Measurements from ENCODE around the gene FAM135A. TPM values are rescaled to one million over a fixed set of nuclear protein-coding genes. Genes with fewer than 3 reads are reported as not detected.
"Not testable (repeated sequence)": the region's sequence is repeated elsewhere in the genome, so short reads cannot be mapped to it uniquely, and the experiment has no call there.

Gene FAM135A
- total RNA-seq, 1 donor: 16.3 TPM

DNA sequence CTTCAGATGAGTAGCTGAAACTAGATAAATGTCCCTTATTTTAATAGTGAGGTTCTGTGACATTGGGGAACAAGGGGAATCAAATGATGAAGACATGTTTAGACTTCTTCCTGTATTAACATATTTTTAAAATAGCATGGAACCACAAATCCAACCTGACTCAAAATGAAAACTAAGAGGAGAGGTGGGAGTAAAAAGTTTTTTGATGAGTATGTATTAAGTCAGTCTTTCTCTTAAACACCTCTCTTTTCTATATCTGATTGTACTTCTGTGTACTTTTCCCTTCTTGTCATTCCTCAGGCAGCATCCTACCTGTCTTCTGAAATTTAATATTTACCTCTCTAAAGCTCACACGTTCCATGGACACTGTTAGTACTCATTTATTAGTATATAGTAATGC lies 144.7 kb downstream of the FAM135A start:
- no peaks in the 10 kb centered on the region for H4K20me1 ChIP-seq (ENCODE audit: insufficient read depth, low read length)
- H3K4me2 ChIP-seq (ENCODE audit: insufficient read depth, low read length): no peak overlapping the region
- no peak overlapping the region for H3K4me3 ChIP-seq (ENCODE audit: insufficient read depth, low read length)
- H3K79me2 ChIP-seq (ENCODE audit: insufficient read depth, low read length): no peaks in the 10 kb centered on the region
- H3K27ac ChIP-seq (ENCODE audit: low read depth, low read length): no peak overlapping the region
- H3K36me3 ChIP-seq (ENCODE audit: insufficient read depth, low read length): no peaks in the 10 kb centered on the region
- H2AFZ ChIP-seq (ENCODE audit: low read length): no peak overlapping the region
- no peak for DNase-seq (ENCODE audit: insufficient read length, low spot score, missing footprints)
- no peaks in the 10 kb centered on the region for H3K9me3 ChIP-seq (ENCODE audit: low read depth, low read length)
- no peak for TF ChIP-seq CTCF (IDR thresholded peaks at IDR 0.05; ENCODE audit: extremely low read depth, low read depth, low read length)
- no peaks in the 10 kb centered on the region for H3K27me3 ChIP-seq (ENCODE audit: insufficient read depth, low read length)
- H3K4me1 ChIP-seq (ENCODE audit: insufficient read depth, low read length): no peaks in the 10 kb centered on the region

- H3K79me2 ChIP-seq (ENCODE audit: insufficient read depth, low read length); H3K4me2 ChIP-seq (ENCODE audit: insufficient read depth, low read length); H2AFZ ChIP-seq (ENCODE audit: low read length); H3K36me3 ChIP-seq (ENCODE audit: insufficient read depth, low read length); H3K4me3 ChIP-seq (ENCODE audit: insufficient read depth, low read length); H3K9me3 ChIP-seq (ENCODE audit: low read depth, low read length); DNase-seq (ENCODE audit: insufficient read length, low spot score, missing footprints); H4K20me1 ChIP-seq (ENCODE audit: insufficient read depth, low read length); H3K27me3 ChIP-seq (ENCODE audit: insufficient read depth, low read length); H3K27ac ChIP-seq (ENCODE audit: low read depth, low read length); H3K4me1 ChIP-seq (ENCODE audit: insufficient read depth, low read length): not testable (repeated sequence)
Measured at GRCh38 chr6:70562401-70562800, 149.1 kb downstream of the FAM135A start.

- peak; percentile 23 for DNase-seq (ENCODE audit: insufficient read length, low spot score, missing footprints)
- Histone ChIP-seq H2AFZ (ENCODE audit: low read length) (no peak overlapping the region), H3K27me3 (ENCODE audit: insufficient read depth, low read length) (no peaks in the 10 kb centered on the region), H3K79me2 (ENCODE audit: insufficient read depth, low read length) (peaks cover 12% of the 10 kb centered on the region), H3K4me2 (ENCODE audit: insufficient read depth, low read length) (no peak overlapping the region), H4K20me1 (ENCODE audit: insufficient read depth, low read length) (no peaks in the 10 kb centered on the region), H3K27ac (ENCODE audit: low read depth, low read length) (no peak overlapping the region), H3K36me3 (ENCODE audit: insufficient read depth, low read length) (no peaks in the 10 kb centered on the region), H3K4me3 (ENCODE audit: insufficient read depth, low read length) (no peak overlapping the region), H3K9me3 (ENCODE audit: low read depth, low read length) (no peaks in the 10 kb centered on the region), H3K4me1 (ENCODE audit: insufficient read depth, low read length) (peaks cover 8% of the 10 kb centered on the region)
- TF ChIP-seq CTCF (IDR thresholded peaks at IDR 0.05; ENCODE audit: extremely low read depth, low read depth, low read length): no peak
Measured at GRCh38 chr6:70563530-70563929, 150.2 kb downstream of the FAM135A start.

- Histone ChIP-seq H3K27me3 (ENCODE audit: insufficient read depth, low read length) (no peaks in the 10 kb centered on the region), H4K20me1 (ENCODE audit: insufficient read depth, low read length) (no peaks in the 10 kb centered on the region), H3K4me2 (ENCODE audit: insufficient read depth, low read length) (peak within 1 kb of the TSS; percentile 98), H3K4me1 (ENCODE audit: insufficient read depth, low read length) (peaks cover 8% of the 10 kb centered on the region), H2AFZ (ENCODE audit: low read length) (peak within 1 kb of the TSS; percentile 99), H3K79me2 (ENCODE audit: insufficient read depth, low read length) (peaks cover 16% of the 10 kb centered on the region), H3K27ac (ENCODE audit: low read depth, low read length) (peak within 1 kb of the TSS; percentile 85), H3K4me3 (ENCODE audit: insufficient read depth, low read length) (peak within 1 kb of the TSS; percentile 98), H3K36me3 (ENCODE audit: insufficient read depth, low read length) (no peaks in the 10 kb centered on the region), H3K9me3 (ENCODE audit: low read depth, low read length) (no peaks in the 10 kb centered on the region)
- TF ChIP-seq CTCF (IDR thresholded peaks at IDR 0.05; ENCODE audit: extremely low read depth, low read depth, low read length): no peak
- DNase-seq (ENCODE audit: insufficient read length, low spot score, missing footprints): peak; percentile 98
Measured at GRCh38 chr6:70566751-70567382, 153.6 kb downstream of the FAM135A start, which contains the start of gene SDHAF4. Gene SDHAF4 (plus strand): TSS chr6:70566930. CDS start chr6:70566941, 11 bp downstream.

Data from osteoblast (primary cell).